ENCODE measurements around the gene AMER3.

Gene AMER3

GRCh38 chr2:130776550-130776949 is 21.2 kb downstream of the AMER3 start:
- DNase-seq (ENCODE audit: low read depth in 2 of 2, low spot score in 1 of 2): no peak

GRCh38 chr2:130778781-130779180 is 23.4 kb downstream of the AMER3 start:
- DNase-seq (ENCODE audit: low read depth in 2 of 2, low spot score in 1 of 2): no peak

- no peak for DNase-seq (ENCODE audit: low read depth in 2 of 2, low spot score in 1 of 2)
Observed at GRCh38 chr2:130785466-130786055, 30.2 kb downstream of the AMER3 start.

- DNase-seq (ENCODE audit: low read depth in 2 of 2, low spot score in 1 of 2): no peak
Observed at GRCh38 chr2:130786076-130786475, 30.7 kb downstream of the AMER3 start.

GRCh38 chr2:130787841-130788240 is 32.5 kb downstream of the AMER3 start:
- DNase-seq (ENCODE audit: low read depth in 2 of 2, low spot score in 1 of 2): no peak

- no peak for DNase-seq (ENCODE audit: low read depth in 2 of 2, low spot score in 1 of 2)
Observed at GRCh38 chr2:130790312-130790711, 35.0 kb downstream of the AMER3 start.

- DNase-seq (ENCODE audit: low read depth in 2 of 2, low spot score in 1 of 2): no peak
Observed at GRCh38 chr2:130790804-130791616, 35.7 kb downstream of the AMER3 start.

GRCh38 chr2:130791617-130791939 is 36.2 kb downstream of the AMER3 start:
- no peak for DNase-seq (ENCODE audit: low read depth in 2 of 2, low spot score in 1 of 2)

- no peak for DNase-seq (ENCODE audit: low read depth in 2 of 2, low spot score in 1 of 2)
Observed at GRCh38 chr2:130795431-130795830, 40.1 kb downstream of the AMER3 start.

GRCh38 chr2:130796290-130796689 is 41.0 kb downstream of the AMER3 start:
- DNase-seq (ENCODE audit: low read depth in 2 of 2, low spot score in 1 of 2): no peak

- DNase-seq (ENCODE audit: low read depth in 2 of 2, low spot score in 1 of 2): peak; percentile 81 to 88
Observed at GRCh38 chr2:130797493-130798435, 42.4 kb downstream of the AMER3 start.

GRCh38 chr2:130798472-130799218 is 43.3 kb downstream of the AMER3 start:
- no peak for DNase-seq (ENCODE audit: low read depth in 2 of 2, low spot score in 1 of 2)

- no peak for DNase-seq (ENCODE audit: low read depth in 2 of 2, low spot score in 1 of 2)
Observed at GRCh38 chr2:130799295-130799694, 44.0 kb downstream of the AMER3 start.

- no peak for DNase-seq (ENCODE audit: low read depth in 2 of 2, low spot score in 1 of 2)
Observed at GRCh38 chr2:130805613-130806012, 50.3 kb downstream of the AMER3 start.

GRCh38 chr2:130806370-130806769 is 51.0 kb downstream of the AMER3 start:
- no peak for DNase-seq (ENCODE audit: low read depth in 2 of 2, low spot score in 1 of 2)

GRCh38 chr2:130807659-130808385 is 52.5 kb downstream of the AMER3 start:
- no peak for DNase-seq (ENCODE audit: low read depth in 2 of 2, low spot score in 1 of 2)

GRCh38 chr2:130808482-130809268 is 53.3 kb downstream of the AMER3 start:
- no peak for DNase-seq (ENCODE audit: low read depth in 2 of 2, low spot score in 1 of 2)

GRCh38 chr2:130810490-130810889 is 55.1 kb downstream of the AMER3 start:
- DNase-seq (ENCODE audit: low read depth in 2 of 2, low spot score in 1 of 2): no peak

- no peak for DNase-seq (ENCODE audit: low read depth in 2 of 2, low spot score in 1 of 2)
Observed at GRCh38 chr2:130813722-130814121, 58.4 kb downstream of the AMER3 start.
